ENCODE data around the gene FOXN3. TPM values are rescaled to one million over a fixed set of nuclear protein-coding genes. Genes with fewer than 3 reads are reported as not detected.

FOXN3 gene
- total RNA-seq, 4 donors from 2014 or later, result 27.4 to 91.4 (median 39.2) TPM

GRCh38 chr14:89165189-89166181, 251.5 kb downstream of the FOXN3 start:
- H3K9me3 ChIP-seq, result no peaks in the 10 kb centered on the region
- intact Hi-C loops (cut with DNase I), result no loop called here
- H3K4me1 ChIP-seq, result peaks cover 6 to 26% (median 11%) of the 10 kb centered on the region in 3 donors
- H3K4me3 ChIP-seq, result peak overlapping the region in 3 of 4 donors; percentile 6 to 51 (median 20)
- DNase-seq, result no peak
- H3K27me3 ChIP-seq, result no peaks in the 10 kb centered on the region
- TF ChIP-seq POLR2A (IDR thresholded peaks at IDR 0.05) (no peak), CTCF (IDR thresholded peaks at IDR 0.05) (no peak)
- H3K27ac ChIP-seq, result peak overlapping the region in 3 of 4 donors; percentile 70 to 86 (median 75)
- peaks cover 0 to 40% (median 7%) of the 10 kb centered on the region in 3 donors for H3K36me3 ChIP-seq
- 24% methylated on average over 10 to 11 of the region's 11 CpGs for WGBS, 2 donors

GRCh38 chr14:89164168-89165073, 252.6 kb downstream of the FOXN3 start:
- peaks cover 0 to 51% (median 7%) of the 10 kb centered on the region in 3 donors for H3K36me3 ChIP-seq
- TF ChIP-seq POLR2A (IDR thresholded peaks at IDR 0.05) (no peak), CTCF (IDR thresholded peaks at IDR 0.05) (no peak)
- no peaks in the 10 kb centered on the region for H3K9me3 ChIP-seq
- H3K4me3 ChIP-seq, result peak overlapping the region in 1 of 4 donors; percentile 51
- peak overlapping the region in 3 of 4 donors; percentile 70 to 86 (median 75) for H3K27ac ChIP-seq
- H3K4me1 ChIP-seq, result peaks cover 6 to 26% (median 11%) of the 10 kb centered on the region in 3 donors
- 85 to 86% methylated on average over 14 to 16 of the region's 18 CpGs for WGBS, 2 donors
- no peak for DNase-seq
- no peaks in the 10 kb centered on the region for H3K27me3 ChIP-seq
- intact Hi-C loops (cut with DNase I), result no loop called here

- WGBS, 2 donors, result 93 to 95% methylated on average over 15 of the region's 17 CpGs
- H3K36me3 ChIP-seq, result peaks cover 0 to 59% (median 7%) of the 10 kb centered on the region in 3 donors
- no peak for DNase-seq
- H3K27ac ChIP-seq, result no peak overlapping the region
- TF ChIP-seq CTCF (IDR thresholded peaks at IDR 0.05) (no peak), POLR2A (IDR thresholded peaks at IDR 0.05) (no peak)
- peaks cover 6 to 26% (median 11%) of the 10 kb centered on the region in 3 donors for H3K4me1 ChIP-seq
- H3K27me3 ChIP-seq, result no peaks in the 10 kb centered on the region
- H3K4me3 ChIP-seq, result no peak overlapping the region
- no peaks in the 10 kb centered on the region for H3K9me3 ChIP-seq
- intact Hi-C loops (cut with DNase I), result no loop called here
Observed at GRCh38 chr14:89163031-89163636, 253.9 kb downstream of the FOXN3 start.

GRCh38 chr14:89162586-89162985, 254.4 kb downstream of the FOXN3 start:
- Histone ChIP-seq H3K36me3 (peaks cover 0 to 65% (median 7%) of the 10 kb centered on the region in 3 donors), H3K4me1 (peaks cover 6 to 26% (median 11%) of the 10 kb centered on the region in 3 donors), H3K27me3 (no peaks in the 10 kb centered on the region), H3K4me3 (no peak overlapping the region), H3K27ac (no peak overlapping the region), H3K9me3 (no peaks in the 10 kb centered on the region)
- TF ChIP-seq CTCF (IDR thresholded peaks at IDR 0.05) (no peak), POLR2A (IDR thresholded peaks at IDR 0.05) (no peak)
- 100% methylated on average over 5 to 6 of the region's 22 CpGs for WGBS, 2 donors
- no peak for DNase-seq
- intact Hi-C loops (cut with DNase I), result no loop called here
